Ishikawa (cell line): ENCODE data around the gene SELENOP.

Experiments used
- CEBPB ChIP-seq: IDR thresholded peaks from 2 replicates; pipeline ENCODE4 v1.6.1; 2012
- CREB1 ChIP-seq: IDR thresholded peaks from 2 replicates; pipeline ENCODE4 v1.6.1; 2012; ENCODE audit warnings: low read depth
- EGR1 ChIP-seq: IDR thresholded peaks from 2 replicates; pipeline ENCODE4 v1.6.1; 2012
- EP300 ChIP-seq: IDR thresholded peaks from 2 replicates; pipeline ENCODE4 v1.6.1; 2012; ENCODE audit warnings: borderline replicate concordance
- FOXM1 ChIP-seq: IDR thresholded peaks from 2 replicates; pipeline ENCODE4 v1.6.1; 2012; ENCODE audit warnings: low read depth, borderline replicate concordance
- NFIC ChIP-seq: IDR thresholded peaks from 2 replicates; pipeline ENCODE4 v1.6.1; 2012
- RAD21 ChIP-seq: IDR thresholded peaks from 2 replicates; pipeline ENCODE4 v1.6.1; 2012; ENCODE audit warnings: low read depth
- TAF1 ChIP-seq: IDR thresholded peaks from 2 replicates; pipeline ENCODE4 v1.6.1; 2012; ENCODE audit warnings: low read depth, mild to moderate bottlenecking
- TCF12 ChIP-seq: IDR thresholded peaks from 2 replicates; pipeline ENCODE4 v1.6.1; 2012; ENCODE audit warnings: low read depth
- TEAD4 ChIP-seq: IDR thresholded peaks from 2 replicates; pipeline ENCODE4 v1.6.1; 2012
- YY1 ChIP-seq: IDR thresholded peaks from 2 replicates; pipeline ENCODE4 v1.6.1; 2012; ENCODE audit warnings: low read depth
- ZBTB7A ChIP-seq: IDR thresholded peaks from 2 replicates; pipeline ENCODE4 v1.6.1; 2012; ENCODE audit warnings: low read depth
- TF ChIP-seq, protein P1 (sequence below): IDR thresholded peaks from 2 replicates; pipeline ENCODE4 v1.6.1; 2012
- TF ChIP-seq, protein P2 (sequence below): IDR thresholded peaks from 2 replicates; pipeline ENCODE4 v1.6.1; 2012; ENCODE audit warnings: low read depth, mild to moderate bottlenecking
- TF ChIP-seq, protein P3 (sequence below): IDR thresholded peaks from 2 replicates; pipeline ENCODE4 v1.6.1; 2012

The SELENOP gene

DNA sequence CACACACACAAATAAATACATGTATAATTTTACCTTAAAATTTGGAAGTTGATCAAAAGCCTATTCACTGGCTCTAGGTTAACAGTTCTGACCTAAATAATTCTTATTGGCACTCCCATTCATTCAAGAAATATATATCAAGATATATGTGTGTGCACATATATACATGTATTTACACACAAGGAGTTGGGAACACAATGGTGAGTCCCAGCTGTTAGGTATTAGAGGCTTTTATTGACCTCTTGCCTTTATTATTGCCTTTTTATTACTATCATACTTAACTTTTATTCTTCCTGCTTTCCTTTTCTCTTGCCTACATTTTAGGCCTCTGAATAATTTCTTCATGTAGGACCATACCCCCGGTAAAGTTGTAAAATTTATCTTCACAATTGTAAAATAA, 30.1 kb downstream of the SELENOP start:
- TF ChIP-seq TEAD4, result no peak
- no peak for TF ChIP-seq CEBPB
- no peak for TF ChIP-seq YY1
- TF ChIP-seq RAD21, result no peak
- TF ChIP-seq EGR1, result no peak
- TF ChIP-seq, protein P1, sequence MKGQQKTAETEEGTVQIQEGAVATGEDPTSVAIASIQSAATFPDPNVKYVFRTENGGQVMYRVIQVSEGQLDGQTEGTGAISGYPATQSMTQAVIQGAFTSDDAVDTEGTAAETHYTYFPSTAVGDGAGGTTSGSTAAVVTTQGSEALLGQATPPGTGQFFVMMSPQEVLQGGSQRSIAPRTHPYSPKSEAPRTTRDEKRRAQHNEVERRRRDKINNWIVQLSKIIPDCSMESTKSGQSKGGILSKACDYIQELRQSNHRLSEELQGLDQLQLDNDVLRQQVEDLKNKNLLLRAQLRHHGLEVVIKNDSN, result no peak
- TF ChIP-seq NFIC, result no peak

DNA sequence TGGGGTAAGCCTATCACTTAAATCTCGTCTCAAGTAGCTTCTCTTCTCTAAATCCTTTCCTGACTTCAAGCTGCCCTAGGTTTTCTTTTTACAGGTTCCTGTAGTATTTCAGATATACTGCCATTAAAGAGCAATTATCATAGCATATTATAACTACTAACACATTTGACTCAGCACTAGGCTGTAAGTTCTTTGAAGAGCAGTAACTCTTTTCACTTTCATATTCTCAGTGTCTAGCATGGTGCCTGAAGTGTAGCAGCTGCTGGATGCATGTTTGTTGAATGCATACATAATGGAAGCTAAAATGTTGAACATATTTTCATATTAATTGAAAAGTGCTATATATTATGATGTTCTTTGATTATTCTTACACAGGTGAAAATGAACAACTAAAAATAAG, 32.6 kb downstream of the SELENOP start:
- no peak for TF ChIP-seq NFIC
- TF ChIP-seq, protein P1, result no peak
- no peak for TF ChIP-seq TCF12
- no peak for TF ChIP-seq TEAD4

DNA sequence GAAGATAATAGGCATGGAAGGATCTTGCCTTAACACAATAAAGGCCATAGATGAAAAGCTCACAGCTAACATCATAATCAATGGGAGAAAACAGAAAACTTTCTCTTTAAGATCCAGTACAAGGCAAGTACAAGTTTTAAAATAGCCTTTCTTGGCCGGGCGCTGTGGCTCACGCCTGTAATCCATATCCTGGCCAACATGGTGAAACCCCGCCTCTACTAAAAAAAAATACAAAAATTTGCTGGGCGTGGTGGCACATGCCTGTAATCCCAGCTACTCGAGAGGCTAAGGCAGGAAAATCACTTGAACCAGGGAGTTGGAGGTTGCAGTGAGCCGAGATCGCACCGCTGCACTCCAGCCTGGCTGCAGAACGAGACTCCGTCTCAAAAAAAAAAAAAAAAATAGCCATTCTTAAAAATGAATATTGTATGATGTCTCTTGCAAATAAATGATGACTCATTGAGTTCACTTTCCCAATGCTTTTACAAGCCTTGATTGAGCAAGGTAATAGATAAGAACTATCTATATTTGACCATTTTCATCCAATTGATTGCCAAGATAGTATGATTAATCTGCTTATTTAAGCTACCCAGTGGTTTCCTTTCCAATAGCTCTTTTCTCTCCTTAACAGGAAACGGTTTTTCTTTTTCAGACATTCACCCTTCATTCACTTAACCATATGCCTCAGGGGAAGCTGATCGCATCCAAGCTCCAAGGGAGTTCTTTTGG, 39.3 kb downstream of the SELENOP start:
- TF ChIP-seq NFIC, result no peak
- TF ChIP-seq FOXM1, result no peak
- TF ChIP-seq YY1, result no peak
- no peak for TF ChIP-seq CEBPB
- TF ChIP-seq RAD21, result no peak
- no peak for TF ChIP-seq EGR1
- TF ChIP-seq TAF1, result no peak
- TF ChIP-seq EP300, result no peak

DNA sequence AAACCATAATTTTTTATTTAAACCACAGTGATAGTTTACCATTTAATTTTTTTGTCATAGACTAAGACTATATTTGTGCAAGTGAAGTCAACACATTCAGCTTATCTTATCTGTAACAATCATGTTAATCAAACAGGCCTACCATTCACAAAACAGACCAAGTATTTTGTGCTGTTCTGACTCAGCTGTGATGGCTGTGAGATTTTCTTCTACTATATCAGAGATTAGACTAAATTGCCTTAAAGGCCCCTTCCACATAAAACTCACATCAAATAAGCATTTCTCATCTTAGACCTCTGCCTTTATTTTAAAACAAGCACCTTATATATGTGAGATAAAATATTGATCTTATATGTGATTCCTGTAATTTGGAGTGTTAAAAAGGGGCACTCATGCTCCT, 41.7 kb downstream of the SELENOP start:
- TF ChIP-seq ZBTB7A, result no peak
- TF ChIP-seq CEBPB, result no peak
- TF ChIP-seq CREB1, result no peak
- no peak for TF ChIP-seq TEAD4
- TF ChIP-seq YY1, result no peak
- TF ChIP-seq, protein P2, sequence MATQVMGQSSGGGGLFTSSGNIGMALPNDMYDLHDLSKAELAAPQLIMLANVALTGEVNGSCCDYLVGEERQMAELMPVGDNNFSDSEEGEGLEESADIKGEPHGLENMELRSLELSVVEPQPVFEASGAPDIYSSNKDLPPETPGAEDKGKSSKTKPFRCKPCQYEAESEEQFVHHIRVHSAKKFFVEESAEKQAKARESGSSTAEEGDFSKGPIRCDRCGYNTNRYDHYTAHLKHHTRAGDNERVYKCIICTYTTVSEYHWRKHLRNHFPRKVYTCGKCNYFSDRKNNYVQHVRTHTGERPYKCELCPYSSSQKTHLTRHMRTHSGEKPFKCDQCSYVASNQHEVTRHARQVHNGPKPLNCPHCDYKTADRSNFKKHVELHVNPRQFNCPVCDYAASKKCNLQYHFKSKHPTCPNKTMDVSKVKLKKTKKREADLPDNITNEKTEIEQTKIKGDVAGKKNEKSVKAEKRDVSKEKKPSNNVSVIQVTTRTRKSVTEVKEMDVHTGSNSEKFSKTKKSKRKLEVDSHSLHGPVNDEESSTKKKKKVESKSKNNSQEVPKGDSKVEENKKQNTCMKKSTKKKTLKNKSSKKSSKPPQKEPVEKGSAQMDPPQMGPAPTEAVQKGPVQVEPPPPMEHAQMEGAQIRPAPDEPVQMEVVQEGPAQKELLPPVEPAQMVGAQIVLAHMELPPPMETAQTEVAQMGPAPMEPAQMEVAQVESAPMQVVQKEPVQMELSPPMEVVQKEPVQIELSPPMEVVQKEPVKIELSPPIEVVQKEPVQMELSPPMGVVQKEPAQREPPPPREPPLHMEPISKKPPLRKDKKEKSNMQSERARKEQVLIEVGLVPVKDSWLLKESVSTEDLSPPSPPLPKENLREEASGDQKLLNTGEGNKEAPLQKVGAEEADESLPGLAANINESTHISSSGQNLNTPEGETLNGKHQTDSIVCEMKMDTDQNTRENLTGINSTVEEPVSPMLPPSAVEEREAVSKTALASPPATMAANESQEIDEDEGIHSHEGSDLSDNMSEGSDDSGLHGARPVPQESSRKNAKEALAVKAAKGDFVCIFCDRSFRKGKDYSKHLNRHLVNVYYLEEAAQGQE, result no peak
- no peak for TF ChIP-seq EGR1
- no peak for TF ChIP-seq NFIC
- TF ChIP-seq, protein P3, sequence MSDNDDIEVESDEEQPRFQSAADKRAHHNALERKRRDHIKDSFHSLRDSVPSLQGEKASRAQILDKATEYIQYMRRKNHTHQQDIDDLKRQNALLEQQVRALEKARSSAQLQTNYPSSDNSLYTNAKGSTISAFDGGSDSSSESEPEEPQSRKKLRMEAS, result no peak
- no peak for TF ChIP-seq TAF1
- TF ChIP-seq TCF12, result no peak
- TF ChIP-seq, protein P1, result no peak
- TF ChIP-seq EP300, result no peak
- TF ChIP-seq FOXM1, result no peak

DNA sequence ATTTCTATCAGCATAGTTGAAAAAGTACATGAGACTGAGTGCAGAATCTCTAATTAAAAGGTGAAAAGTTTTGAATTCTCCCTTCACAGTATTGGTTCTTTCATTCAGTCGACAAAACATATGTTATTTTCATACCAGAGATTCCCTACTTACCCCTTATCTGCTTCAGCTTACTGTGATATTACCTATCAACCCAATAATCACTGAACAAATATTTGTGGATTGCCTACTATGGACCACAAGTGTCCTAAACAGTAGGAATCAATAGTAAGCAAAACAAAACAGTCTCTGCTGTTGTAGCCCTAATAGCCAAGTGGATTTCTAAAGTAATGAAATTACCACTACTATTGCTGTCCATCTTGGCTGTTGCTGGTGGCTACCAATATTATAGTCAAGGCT, 43.6 kb downstream of the SELENOP start:
- TF ChIP-seq, protein P1, result no peak
- TF ChIP-seq RAD21 (no peak), NFIC (no peak), CEBPB (no peak), EP300 (no peak), CREB1 (no peak)

DNA sequence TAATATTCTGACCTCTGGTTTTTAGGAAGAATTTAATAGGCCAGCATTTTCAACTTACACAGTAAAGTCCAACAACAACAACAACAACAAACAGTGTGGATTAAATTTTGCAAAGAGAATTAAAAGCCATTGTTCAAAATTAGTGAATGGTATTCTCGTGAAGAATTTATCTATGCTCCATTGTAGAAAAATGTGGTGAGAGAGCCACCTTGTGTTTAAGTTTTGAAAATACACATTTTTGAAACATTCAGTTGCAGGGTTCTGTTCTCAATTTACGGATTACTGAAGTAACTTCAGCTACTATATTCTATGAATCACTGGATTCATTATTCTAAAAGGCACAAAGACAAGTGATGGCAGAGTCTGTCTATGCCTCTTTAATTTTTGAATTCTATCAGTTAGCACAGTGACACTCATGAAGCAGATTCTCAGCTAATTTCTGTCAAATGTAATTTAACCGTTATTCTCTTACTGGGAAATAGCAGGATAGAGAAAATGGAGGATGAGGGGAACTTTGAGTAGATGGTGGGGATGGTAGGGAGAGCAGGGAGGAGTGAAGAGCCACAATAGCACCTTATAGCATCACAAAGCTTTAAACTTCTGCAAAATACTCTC, 44.1 kb downstream of the SELENOP start:
- TF ChIP-seq RAD21 (peak; percentile 59), CREB1 (no peak)

DNA sequence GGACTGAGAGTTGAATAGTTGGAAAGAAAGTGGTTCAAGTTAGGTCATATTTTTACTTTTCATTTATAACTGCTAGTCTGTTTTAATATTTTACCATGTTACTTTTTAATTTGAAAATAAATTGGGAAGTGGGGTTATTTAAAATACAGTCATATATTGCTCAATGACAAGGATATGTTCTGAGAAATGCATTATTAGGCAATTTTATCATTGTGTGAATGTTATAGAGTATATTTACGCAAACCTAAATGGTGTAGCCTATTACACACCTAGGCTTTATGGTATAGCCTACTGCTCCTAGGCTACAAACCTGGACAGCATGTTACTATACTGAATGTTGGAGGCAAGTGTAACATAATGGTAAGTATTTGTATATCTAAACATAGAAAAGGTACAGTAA, 49.9 kb downstream of the SELENOP start:
- TF ChIP-seq YY1, result no peak
- TF ChIP-seq TAF1, result no peak
- TF ChIP-seq ZBTB7A, result no peak
- TF ChIP-seq NFIC, result no peak

DNA sequence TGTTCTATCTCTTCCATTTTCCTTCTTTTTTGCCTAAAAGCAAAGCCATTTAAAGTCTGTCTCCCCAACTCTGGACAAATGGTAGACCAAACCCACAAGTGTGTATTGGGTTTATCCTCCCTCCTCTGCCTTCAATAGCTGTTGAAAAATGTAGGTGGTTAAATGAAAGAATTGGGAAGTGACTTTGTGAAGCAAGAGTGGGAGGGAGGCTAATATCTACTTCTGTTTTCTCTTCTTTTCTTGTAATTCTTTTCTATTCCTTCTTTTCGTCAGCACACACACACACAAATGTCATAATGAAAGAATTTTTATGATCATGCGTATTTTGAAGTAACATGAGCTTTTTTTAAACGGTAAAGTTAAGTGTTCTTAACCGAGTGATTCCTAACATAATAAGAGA, 51.3 kb downstream of the SELENOP start:
- TF ChIP-seq ZBTB7A, result no peak
- TF ChIP-seq TAF1, result no peak
- no peak for TF ChIP-seq NFIC
- TF ChIP-seq EP300, result no peak
- no peak for TF ChIP-seq YY1
- TF ChIP-seq FOXM1, result no peak
- TF ChIP-seq, protein P2, result no peak
- TF ChIP-seq CREB1, result no peak
- no peak for TF ChIP-seq TCF12
- TF ChIP-seq TEAD4, result no peak
- no peak for TF ChIP-seq EGR1
